ENCODE results near the gene PI4KA. TPM values are rescaled to one million over a fixed set of nuclear protein-coding genes. Genes with fewer than 3 reads are reported as not detected.
"Not testable (repeated sequence)": the region's sequence is repeated elsewhere in the genome, so short reads cannot be mapped to it uniquely, and the experiment has no call there.

Gene PI4KA
- total RNA-seq, 2 donors from 2014 or later = 72.1 to 96.0 TPM

GRCh38 chr22:20843501-20843900, 15.1 kb downstream of the PI4KA start:
- no peaks in the 10 kb centered on the region for H3K36me3 Mint-ChIP-seq (ENCODE audit: low read depth)
- no peaks in the 10 kb centered on the region for H3K9me3 Mint-ChIP-seq
- H3K27ac Mint-ChIP-seq = no peak overlapping the region

GRCh38 chr22:20840646-20841371, 17.8 kb downstream of the PI4KA start:
- H3K36me3 Mint-ChIP-seq (ENCODE audit: low read depth) = no peaks in the 10 kb centered on the region
- peaks cover 29% of the 10 kb centered on the region for H3K4me1 Mint-ChIP-seq
- no peak for ATAC-seq (replicated peaks)
- H3K27ac Mint-ChIP-seq = peak overlapping the region; percentile 64
- no peaks in the 10 kb centered on the region for H3K27me3 Mint-ChIP-seq
- no peak overlapping the region for H3K4me3 Mint-ChIP-seq
- no peaks in the 10 kb centered on the region for H3K9me3 Mint-ChIP-seq

More at GRCh38 chr22:20843501-20843900, 15.1 kb downstream of the PI4KA start:
- no peak for ATAC-seq (replicated peaks)
- no peaks in the 10 kb centered on the region for H3K27me3 Mint-ChIP-seq
- no peak overlapping the region for H3K4me3 Mint-ChIP-seq
- H3K4me1 Mint-ChIP-seq = peaks cover 33% of the 10 kb centered on the region

- Mint-ChIP-seq H3K27me3 (no peaks in the 10 kb centered on the region), H3K4me1 (peaks cover 29% of the 10 kb centered on the region), H3K36me3 (ENCODE audit: low read depth) (peaks cover 4% of the 10 kb centered on the region), H3K4me3 (no peak overlapping the region), H3K27ac (peak overlapping the region; percentile 64), H3K9me3 (no peaks in the 10 kb centered on the region)
- ATAC-seq (replicated peaks) = no peak
Measured at GRCh38 chr22:20839837-20840645, 18.6 kb downstream of the PI4KA start.

DNA sequence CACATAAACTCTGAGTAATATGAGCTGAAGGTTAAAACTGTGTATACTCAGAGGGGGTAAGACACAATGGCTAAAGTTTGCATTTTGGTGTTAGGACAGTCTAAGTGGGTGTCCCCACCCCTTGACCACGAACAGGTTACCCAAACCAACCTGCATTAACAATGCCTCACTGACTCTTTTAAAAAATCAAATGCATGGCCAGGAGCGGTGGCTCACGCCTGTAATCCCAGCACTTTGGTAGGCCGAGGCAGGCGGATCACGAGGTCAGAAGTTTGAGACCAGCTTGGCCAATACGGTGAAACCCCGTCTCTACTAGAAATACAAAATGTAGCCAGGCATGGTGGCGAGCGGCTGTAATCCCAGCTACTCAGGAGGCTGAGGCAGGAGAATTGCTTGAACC, 19.3 kb downstream of the PI4KA start:
- H3K36me3 Mint-ChIP-seq (ENCODE audit: low read depth); H3K27me3 Mint-ChIP-seq; H3K4me3 Mint-ChIP-seq; H3K27ac Mint-ChIP-seq; ATAC-seq (replicated peaks); H3K9me3 Mint-ChIP-seq: not testable (repeated sequence)
- peaks cover 29% of the 10 kb centered on the region for H3K4me1 Mint-ChIP-seq

DNA sequence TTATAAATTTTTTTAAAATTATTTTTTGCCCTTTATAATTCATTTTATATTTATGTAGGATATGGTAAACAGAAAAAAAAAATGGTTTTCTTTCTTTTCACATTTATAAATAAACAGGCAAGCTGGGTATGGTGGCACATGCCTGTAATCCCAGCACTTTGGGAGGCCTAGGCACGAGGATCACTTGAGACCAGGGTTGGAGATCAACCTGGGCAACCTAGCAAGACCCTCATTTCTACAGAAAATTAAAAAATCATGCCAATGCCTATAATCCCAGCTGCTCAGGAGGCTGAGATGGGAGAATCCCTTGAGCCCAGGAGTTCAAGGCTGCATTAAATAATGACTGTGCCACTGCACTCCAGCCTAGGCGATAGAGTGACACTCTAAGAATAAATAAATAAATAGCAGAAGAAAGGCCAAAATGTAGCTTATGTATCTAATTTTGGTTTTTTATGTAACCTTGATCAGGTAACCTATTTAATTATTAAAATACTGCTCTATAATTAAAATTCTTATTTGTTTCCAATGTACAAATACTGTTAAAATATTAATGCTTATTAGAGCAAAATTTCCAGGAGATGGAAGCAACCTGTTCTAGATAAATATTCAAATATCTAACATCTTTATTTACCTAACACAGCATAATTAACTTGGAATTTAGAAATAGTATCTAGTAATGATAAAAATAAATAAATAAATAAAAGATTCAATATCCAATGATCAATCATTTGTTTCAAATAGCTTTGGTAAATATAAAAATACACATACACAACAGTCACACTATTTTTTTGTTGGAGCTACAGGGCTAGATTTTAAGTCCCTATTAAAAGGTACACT, 21.4 kb downstream of the PI4KA start:
- Mint-ChIP-seq H3K4me3 (no peak overlapping the region), H3K9me3 (no peaks in the 10 kb centered on the region), H3K36me3 (ENCODE audit: low read depth) (peaks cover 31% of the 10 kb centered on the region), H3K27ac (no peak overlapping the region), H3K27me3 (no peaks in the 10 kb centered on the region), H3K4me1 (peaks cover 22% of the 10 kb centered on the region)
- no peak for ATAC-seq (replicated peaks)

- no peak for ATAC-seq (replicated peaks)
- no peak overlapping the region for H3K4me3 Mint-ChIP-seq
- peaks cover 1% of the 10 kb centered on the region for H3K4me1 Mint-ChIP-seq
- peaks cover 56% of the 10 kb centered on the region for H3K36me3 Mint-ChIP-seq (ENCODE audit: low read depth)
- no peaks in the 10 kb centered on the region for H3K27me3 Mint-ChIP-seq
- no peaks in the 10 kb centered on the region for H3K9me3 Mint-ChIP-seq
- no peak overlapping the region for H3K27ac Mint-ChIP-seq
Measured at GRCh38 chr22:20834725-20835124, 23.9 kb downstream of the PI4KA start.

DNA sequence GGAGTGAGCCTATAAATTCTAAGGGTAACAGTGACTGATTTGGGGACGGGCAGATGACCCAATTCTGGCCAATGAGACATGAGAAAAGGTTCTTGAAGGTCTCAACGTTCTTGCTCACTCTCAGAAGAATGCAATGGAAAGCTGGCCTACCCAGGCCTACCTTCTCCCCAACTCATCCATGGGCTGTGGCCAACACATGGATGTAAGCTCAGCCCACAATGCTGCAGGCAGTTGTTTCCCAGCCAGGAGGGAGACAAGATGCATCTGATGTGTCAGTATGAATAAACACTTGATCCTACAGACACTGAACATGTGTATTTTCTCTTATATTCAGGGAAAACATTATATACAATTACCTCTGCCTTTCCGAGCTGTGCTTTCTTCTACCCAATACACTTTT, 24.4 kb downstream of the PI4KA start:
- H3K9me3 Mint-ChIP-seq = no peaks in the 10 kb centered on the region
- no peak for ATAC-seq (replicated peaks)
- no peaks in the 10 kb centered on the region for H3K27me3 Mint-ChIP-seq
- H3K4me3 Mint-ChIP-seq = no peak overlapping the region
- no peaks in the 10 kb centered on the region for H3K4me1 Mint-ChIP-seq
- H3K27ac Mint-ChIP-seq = no peak overlapping the region
- peaks cover 61% of the 10 kb centered on the region for H3K36me3 Mint-ChIP-seq (ENCODE audit: low read depth)

- ATAC-seq (replicated peaks) = no peak
- H3K36me3 Mint-ChIP-seq (ENCODE audit: low read depth) = peaks cover 71% of the 10 kb centered on the region
- H3K27ac Mint-ChIP-seq = no peak overlapping the region
- H3K9me3 Mint-ChIP-seq = no peaks in the 10 kb centered on the region
- no peak overlapping the region for H3K4me3 Mint-ChIP-seq
- H3K27me3 Mint-ChIP-seq = no peaks in the 10 kb centered on the region
- H3K4me1 Mint-ChIP-seq = no peaks in the 10 kb centered on the region
Measured at GRCh38 chr22:20833225-20833665, 25.4 kb downstream of the PI4KA start.

DNA sequence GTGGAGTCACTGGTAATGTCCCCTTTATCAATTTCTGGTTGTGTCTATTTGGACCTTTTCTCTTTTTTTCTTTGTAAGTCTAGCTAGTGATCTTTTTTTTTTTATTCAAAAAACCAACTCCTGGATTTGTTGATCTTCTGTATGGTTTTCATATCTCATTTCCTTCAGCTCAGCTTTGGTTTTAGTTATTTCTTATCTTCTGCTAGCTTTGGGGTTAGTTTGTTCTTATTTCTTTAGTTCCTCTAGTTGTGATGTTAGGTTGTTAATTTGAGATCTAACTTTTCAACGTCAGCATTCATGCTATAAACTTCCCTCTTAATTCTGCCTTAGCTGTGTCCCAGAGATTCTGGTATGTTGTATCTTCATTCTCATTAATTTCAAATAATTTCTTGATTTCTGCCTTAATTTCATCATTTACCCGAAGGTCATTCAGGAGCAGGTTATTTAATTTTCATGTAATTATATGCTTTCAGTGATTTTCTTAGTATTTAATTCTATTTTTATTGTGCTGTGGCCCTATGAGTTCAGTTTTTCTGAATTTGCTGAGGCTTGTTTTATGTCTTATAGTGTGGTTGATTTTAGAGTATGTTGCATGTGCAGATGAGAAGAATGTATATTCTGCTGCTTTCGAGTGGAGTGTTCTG, 29.0 kb downstream of the PI4KA start:
- no peak overlapping the region for H3K27ac Mint-ChIP-seq
- no peak overlapping the region for H3K4me3 Mint-ChIP-seq
- no peak for ATAC-seq (replicated peaks)
- no peaks in the 10 kb centered on the region for H3K4me1 Mint-ChIP-seq
- H3K36me3 Mint-ChIP-seq (ENCODE audit: low read depth) = peaks cover 93% of the 10 kb centered on the region
- H3K27me3 Mint-ChIP-seq = no peaks in the 10 kb centered on the region
- no peaks in the 10 kb centered on the region for H3K9me3 Mint-ChIP-seq

DNA sequence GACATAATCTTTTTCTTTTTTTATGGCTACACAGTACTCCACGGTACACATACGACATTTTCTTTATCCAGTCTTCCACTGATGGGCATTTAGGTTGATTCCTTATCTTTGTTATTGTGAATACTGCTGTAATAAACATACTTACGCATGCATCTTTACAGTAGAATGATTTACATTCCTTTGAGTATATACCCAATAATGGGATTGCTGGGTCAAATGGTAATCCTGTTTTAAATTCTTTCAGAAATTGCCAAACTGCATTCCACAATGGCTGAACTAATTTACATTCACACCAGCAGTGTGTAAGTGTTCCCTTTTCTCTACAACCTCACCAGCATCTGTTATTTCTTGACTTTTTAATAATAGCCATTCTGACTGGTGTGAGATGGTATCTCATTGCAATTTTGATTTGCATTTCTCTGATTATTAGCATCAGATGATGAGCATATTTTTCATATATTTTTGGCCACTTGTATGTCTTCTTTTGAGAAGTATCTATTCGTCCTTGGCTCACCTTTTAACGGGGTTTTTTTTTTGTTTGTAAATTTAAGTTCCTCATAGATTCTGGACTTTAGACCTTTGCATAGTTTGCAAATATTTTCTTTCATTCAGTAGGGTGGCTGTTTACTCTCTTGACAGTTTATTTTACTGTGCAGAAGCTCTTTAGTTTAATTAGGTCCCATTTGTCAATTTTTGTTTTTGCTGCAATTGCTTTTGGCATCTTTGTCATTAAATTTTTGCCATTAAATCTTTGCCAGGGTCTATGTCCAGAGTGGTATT, 32.0 kb downstream of the PI4KA start:
- H3K27ac Mint-ChIP-seq; ATAC-seq (replicated peaks); H3K4me1 Mint-ChIP-seq; H3K27me3 Mint-ChIP-seq; H3K9me3 Mint-ChIP-seq; H3K4me3 Mint-ChIP-seq: not testable (repeated sequence)
- H3K36me3 Mint-ChIP-seq (ENCODE audit: low read depth) = peaks cover 85% of the 10 kb centered on the region

GRCh38 chr22:20825624-20826023, 33.0 kb downstream of the PI4KA start:
- peaks cover 80% of the 10 kb centered on the region for H3K36me3 Mint-ChIP-seq (ENCODE audit: low read depth)
- H3K9me3 Mint-ChIP-seq = no peaks in the 10 kb centered on the region
- no peak overlapping the region for H3K4me3 Mint-ChIP-seq
- no peak for ATAC-seq (replicated peaks)
- H3K27ac Mint-ChIP-seq = no peak overlapping the region
- H3K27me3 Mint-ChIP-seq = no peaks in the 10 kb centered on the region
- H3K4me1 Mint-ChIP-seq = no peaks in the 10 kb centered on the region

- peaks cover 80% of the 10 kb centered on the region for H3K36me3 Mint-ChIP-seq (ENCODE audit: low read depth)
- H3K27me3 Mint-ChIP-seq; H3K4me1 Mint-ChIP-seq; H3K4me3 Mint-ChIP-seq; ATAC-seq (replicated peaks); H3K27ac Mint-ChIP-seq; H3K9me3 Mint-ChIP-seq: not testable (repeated sequence)
Measured at GRCh38 chr22:20825216-20825615, 33.4 kb downstream of the PI4KA start.

DNA sequence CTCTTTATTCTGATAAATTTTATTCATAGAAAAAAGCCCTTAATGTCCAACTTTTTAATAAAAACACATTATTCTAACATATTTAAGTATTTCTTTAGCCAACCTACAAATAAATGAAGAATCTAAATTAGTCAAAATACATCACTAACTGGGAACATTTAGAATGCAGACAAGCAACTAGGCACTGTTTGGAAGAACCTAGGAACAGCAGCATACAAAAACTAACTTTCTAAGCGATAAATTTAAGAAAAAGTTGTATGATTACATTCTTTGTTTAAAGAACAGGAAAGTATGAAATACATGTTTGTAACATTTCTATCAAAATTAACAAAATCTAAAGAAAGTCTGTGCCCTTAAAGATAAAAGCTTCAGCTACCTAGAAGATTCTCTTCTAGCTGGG, 35.3 kb downstream of the PI4KA start:
- Mint-ChIP-seq H3K4me1 (no peaks in the 10 kb centered on the region), H3K27me3 (no peaks in the 10 kb centered on the region), H3K9me3 (no peaks in the 10 kb centered on the region), H3K36me3 (ENCODE audit: low read depth) (peaks cover 80% of the 10 kb centered on the region), H3K4me3 (no peak overlapping the region), H3K27ac (no peak overlapping the region)
- no peak for ATAC-seq (replicated peaks)
